HG03175 (cell line): Measurements from ENCODE around the gene TFCP2L1.
"Not testable (repeated sequence)": the region's sequence is repeated elsewhere in the genome, so short reads cannot be mapped to it uniquely, and the experiment has no call there.

Experiments
- ATAC-seq: cut with Tn5 transposase; IDR thresholded peaks from one replicate; pipeline ENCODE4 v1.9.1; 2021; ENCODE audit warnings: mild to moderate bottlenecking, moderate library complexity; ENCODE audit not compliant: unreplicated experiment

TFCP2L1 gene

GRCh38 chr2:121269436-121269835 is 15.6 kb downstream of the TFCP2L1 start:
- ATAC-seq: not testable (repeated sequence)

- no peak for ATAC-seq
Measured at GRCh38 chr2:121266543-121267106, 18.4 kb downstream of the TFCP2L1 start.

- no peak for ATAC-seq
Measured at GRCh38 chr2:121263996-121264715, 20.8 kb downstream of the TFCP2L1 start.

DNA sequence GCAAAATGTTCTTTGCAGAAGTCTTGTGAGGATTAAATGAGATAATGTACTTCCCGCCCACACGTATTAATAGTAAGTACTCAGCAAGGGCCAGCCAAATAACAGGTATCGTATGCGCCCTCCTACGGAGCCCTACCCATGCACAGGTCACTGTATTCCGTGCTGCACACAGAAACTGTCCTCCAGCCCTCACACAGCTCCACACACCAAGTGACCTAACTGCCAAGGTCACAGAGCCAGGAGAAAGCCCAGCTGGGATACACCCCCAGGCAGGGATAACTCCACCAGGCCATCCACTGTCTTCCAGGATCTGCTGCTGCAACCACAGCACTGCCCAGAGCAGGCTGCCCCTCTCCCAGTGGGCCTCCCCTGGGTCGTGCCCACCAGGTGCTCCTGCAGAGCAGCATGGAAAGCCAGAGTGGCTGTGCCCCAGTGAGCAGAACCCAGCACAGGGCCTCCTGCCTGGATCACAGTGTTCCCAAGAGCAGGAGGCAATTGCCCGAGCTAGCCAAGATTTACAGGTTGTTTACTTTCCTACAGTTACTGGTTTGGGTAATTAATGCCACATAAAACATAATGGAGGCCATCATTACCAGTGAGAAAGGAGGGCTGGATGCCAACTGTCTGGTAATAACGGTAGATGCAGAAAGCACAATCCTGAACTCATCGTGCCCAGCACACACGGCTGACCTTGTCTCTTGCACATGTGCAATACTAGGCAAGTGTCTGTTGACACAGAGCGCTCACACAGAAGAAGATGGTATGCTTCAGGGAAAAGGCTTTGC is 24.4 kb downstream of the TFCP2L1 start:
- no peak for ATAC-seq

- no peak for ATAC-seq
Measured at GRCh38 chr2:121258051-121258450, 27.0 kb downstream of the TFCP2L1 start.

- no peak for ATAC-seq
Measured at GRCh38 chr2:121257480-121257840, 27.5 kb downstream of the TFCP2L1 start.

DNA sequence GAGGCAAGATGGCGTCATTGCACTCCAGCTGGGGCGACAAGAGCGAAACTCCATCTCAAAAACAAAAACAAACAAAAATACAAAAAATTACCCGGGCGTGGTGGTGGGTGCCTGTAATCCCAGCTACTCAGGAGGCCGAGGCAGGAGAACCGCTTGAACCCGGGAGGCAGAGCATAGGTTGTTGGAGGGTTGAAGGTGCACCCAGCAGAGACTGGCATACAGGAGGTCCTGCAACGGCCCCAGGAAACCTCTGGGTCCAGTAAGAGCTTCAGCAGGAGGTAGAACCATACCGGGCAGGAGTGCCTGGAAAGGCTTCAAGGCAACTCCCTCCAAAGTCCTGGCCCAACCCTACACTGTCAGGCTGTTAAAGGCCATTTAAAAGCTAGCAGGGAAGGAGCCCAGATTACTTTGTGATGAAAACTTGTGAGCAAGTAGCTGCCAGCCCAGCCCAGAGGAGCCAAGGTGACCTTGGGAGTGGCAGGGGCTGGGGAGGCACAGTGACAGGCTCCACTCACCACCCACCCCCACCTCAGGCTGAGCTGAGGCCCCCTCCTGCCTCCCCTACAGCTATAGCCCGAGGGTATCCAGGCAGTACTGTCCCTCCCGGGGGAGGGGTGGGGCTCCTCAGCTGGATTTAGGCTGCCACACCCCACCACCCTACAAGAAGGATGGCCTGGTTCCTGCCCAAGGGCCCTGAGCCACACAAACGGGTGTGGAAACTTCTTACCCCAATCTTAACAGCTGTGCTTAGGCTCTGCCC is 28.1 kb downstream of the TFCP2L1 start:
- no peak for ATAC-seq

DNA sequence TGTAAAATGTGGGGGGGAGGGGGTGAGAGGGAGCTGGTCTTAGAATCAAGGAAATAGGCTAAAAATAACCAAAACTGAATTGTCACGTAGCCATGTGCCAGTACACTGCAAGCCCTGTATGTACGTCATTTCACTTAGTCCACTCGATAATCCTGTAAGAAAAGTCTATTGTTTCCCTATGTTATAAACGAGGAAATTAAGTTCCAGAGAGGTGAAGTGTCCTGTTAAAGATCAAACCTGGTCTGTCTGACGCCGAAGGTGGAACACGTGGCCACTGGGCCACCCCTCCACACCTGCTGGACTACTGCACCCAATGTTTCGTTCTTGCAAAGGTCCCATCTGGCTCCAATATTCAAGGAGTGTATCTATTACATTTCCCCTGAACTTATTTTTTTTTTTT is 29.6 kb downstream of the TFCP2L1 start:
- no peak for ATAC-seq

- no peak for ATAC-seq
Measured at GRCh38 chr2:121254748-121255147, 30.3 kb downstream of the TFCP2L1 start.

- ATAC-seq: no peak
Measured at GRCh38 chr2:121253674-121254240, 31.2 kb downstream of the TFCP2L1 start.

- no peak for ATAC-seq
Measured at GRCh38 chr2:121253021-121253673, 31.9 kb downstream of the TFCP2L1 start.

DNA sequence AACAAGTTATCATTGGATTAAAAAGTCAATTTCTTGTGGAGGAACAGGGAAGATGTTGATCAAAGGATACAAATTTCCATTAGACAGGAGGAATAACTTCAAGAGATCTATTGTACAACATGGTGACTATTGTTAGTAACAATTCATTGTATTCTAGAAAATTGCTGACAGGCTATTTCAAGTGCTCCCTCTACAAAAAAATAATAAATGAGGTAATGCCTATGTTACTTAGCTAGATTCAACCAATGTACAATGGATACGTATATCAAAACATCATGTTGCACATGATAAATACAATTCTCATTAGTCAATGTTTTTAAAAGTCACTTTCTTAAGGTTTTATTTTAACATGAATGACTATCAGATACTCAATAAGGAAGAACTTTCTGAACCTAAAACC is 33.5 kb downstream of the TFCP2L1 start:
- no peak for ATAC-seq

GRCh38 chr2:121248766-121249343 is 36.1 kb downstream of the TFCP2L1 start:
- ATAC-seq: no peak

- ATAC-seq: no peak
Measured at GRCh38 chr2:121247971-121248370, 37.0 kb downstream of the TFCP2L1 start.

DNA sequence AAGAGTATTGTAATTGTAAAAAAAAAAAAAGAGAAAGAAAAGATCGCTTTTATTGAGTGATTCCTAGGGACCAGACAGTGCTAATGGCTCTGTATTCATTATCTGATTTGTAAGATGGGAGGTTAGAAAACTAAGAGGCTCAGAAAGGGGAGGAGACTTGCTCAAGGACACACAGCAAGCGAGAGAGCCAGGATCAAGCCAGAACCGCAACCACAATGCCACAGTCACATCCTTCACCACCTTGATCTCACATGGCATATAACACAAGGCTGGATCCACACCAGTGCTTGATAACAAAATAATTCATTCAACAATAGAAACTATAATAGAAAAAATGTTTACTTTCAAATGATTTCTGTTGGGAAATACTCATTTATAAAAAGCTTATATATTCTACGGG is 37.5 kb downstream of the TFCP2L1 start:
- ATAC-seq: no peak

GRCh38 chr2:121246704-121247255 is 38.2 kb downstream of the TFCP2L1 start:
- no peak for ATAC-seq

- no peak for ATAC-seq
Measured at GRCh38 chr2:121245913-121246312, 39.1 kb downstream of the TFCP2L1 start.

GRCh38 chr2:121245120-121245820 is 39.7 kb downstream of the TFCP2L1 start:
- no peak for ATAC-seq

- no peak for ATAC-seq
Measured at GRCh38 chr2:121244616-121245015, 40.4 kb downstream of the TFCP2L1 start.
